Uterus (tissue), 2 donors: ENCODE measurements around the gene KIDINS220.

Experiments used
- POLR2A ChIP-seq, 2 donors: fragments of 450-650 bp; IDR thresholded peaks; one replicate each; pipeline ENCODE4 v1.6.1; 2016; ENCODE audit warnings: antibody characterized with exemption in 2 of 2, mild to moderate bottlenecking in 1 of 2, moderate library complexity in 1 of 2
- TF ChIP-seq, protein P1 (sequence below), 4 experiments: fragments of 200-600 bp in 2 of 4; fragments of 450-650 bp in 2 of 4; sonication (generic) in 2 of 4; IDR thresholded peaks; one replicate each; pipeline ENCODE4 v1.5.1; 2016 to 2019; ENCODE audit warnings: antibody characterized with exemption in 4 of 4, mild to moderate bottlenecking in 2 of 4, moderate library complexity in 1 of 4

DNA sequence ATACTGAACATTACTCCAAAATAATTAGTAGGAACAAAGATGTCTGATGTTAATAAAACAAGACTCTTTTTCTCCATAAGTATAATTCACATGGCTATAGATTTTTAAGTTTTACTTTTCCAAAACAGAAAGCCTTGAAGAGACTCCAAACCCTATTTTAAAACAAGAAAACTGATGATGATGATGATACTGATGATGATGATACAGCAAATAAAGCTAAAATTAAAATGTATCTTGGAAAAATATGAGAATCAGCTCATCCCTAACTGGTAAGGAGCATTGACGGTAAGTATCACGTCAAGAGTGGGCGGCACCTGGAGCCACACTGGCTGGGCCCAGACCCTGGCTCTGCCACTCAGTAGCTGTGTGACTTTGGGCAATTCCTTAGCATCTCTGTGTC lies 116.0 kb downstream of the KIDINS220 start:
- TF ChIP-seq, protein P1, sequence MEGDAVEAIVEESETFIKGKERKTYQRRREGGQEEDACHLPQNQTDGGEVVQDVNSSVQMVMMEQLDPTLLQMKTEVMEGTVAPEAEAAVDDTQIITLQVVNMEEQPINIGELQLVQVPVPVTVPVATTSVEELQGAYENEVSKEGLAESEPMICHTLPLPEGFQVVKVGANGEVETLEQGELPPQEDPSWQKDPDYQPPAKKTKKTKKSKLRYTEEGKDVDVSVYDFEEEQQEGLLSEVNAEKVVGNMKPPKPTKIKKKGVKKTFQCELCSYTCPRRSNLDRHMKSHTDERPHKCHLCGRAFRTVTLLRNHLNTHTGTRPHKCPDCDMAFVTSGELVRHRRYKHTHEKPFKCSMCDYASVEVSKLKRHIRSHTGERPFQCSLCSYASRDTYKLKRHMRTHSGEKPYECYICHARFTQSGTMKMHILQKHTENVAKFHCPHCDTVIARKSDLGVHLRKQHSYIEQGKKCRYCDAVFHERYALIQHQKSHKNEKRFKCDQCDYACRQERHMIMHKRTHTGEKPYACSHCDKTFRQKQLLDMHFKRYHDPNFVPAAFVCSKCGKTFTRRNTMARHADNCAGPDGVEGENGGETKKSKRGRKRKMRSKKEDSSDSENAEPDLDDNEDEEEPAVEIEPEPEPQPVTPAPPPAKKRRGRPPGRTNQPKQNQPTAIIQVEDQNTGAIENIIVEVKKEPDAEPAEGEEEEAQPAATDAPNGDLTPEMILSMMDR (IDR thresholded peaks at IDR 0.05): no peak
- no peak for TF ChIP-seq POLR2A (IDR thresholded peaks at IDR 0.05)
